Colonic mucosa (tissue), 4 donors: Measurements from ENCODE around the gene RYR1. TPM values are rescaled to one million over a fixed set of nuclear protein-coding genes. Genes with fewer than 3 reads are reported as not detected.

Source experiments
- DNase-seq: peaks from one replicate; pipeline ENCODE4 v3.0.0-alpha.2; 2020
- H3K27ac ChIP-seq: fragments of 200-600 bp; one replicate; pipeline ENCODE4 v1.8.0; 2021
- H3K27me3 ChIP-seq: fragments of 200-600 bp; one replicate; pipeline ENCODE4 v1.8.0; 2021
- H3K36me3 ChIP-seq: fragments of 200-600 bp; one replicate; pipeline ENCODE4 v1.8.0; 2021
- H3K4me1 ChIP-seq: fragments of 200-600 bp; one replicate; pipeline ENCODE4 v1.8.0; 2021; ENCODE audit warnings: mild to moderate bottlenecking
- H3K4me3 ChIP-seq: fragments of 200-600 bp; one replicate; pipeline ENCODE4 v1.8.0; 2021
- H3K9ac ChIP-seq, 2 donors: one replicate each; pipeline ENCODE4 v1.7.0; 2013; ENCODE audit warnings: control low read depth in 2 of 2, low read depth in 2 of 2, low read length in 2 of 2
- H3K9me3 ChIP-seq: fragments of 200-600 bp; one replicate; pipeline ENCODE4 v1.8.0; 2021
- CTCF ChIP-seq: fragments of 200-600 bp; IDR thresholded peaks from one replicate; pipeline ENCODE4 v1.8.0; 2022; ENCODE audit warnings: antibody characterized with exemption, mild to moderate bottlenecking
- intact Hi-C: fragments of 100-400 bp; cut with DNase I; formaldehyde crosslinking; loops from one replicate; pipeline ENCODE4 v1.14.1; 2022
- total RNA-seq, 2 donors: library from RNA; stranded (reverse); fragmentation: NEBNext Ultra II Directional in 1 of 2; extraction: Animal tissue kit (Norgen Biotek cat#: 25700) in 1 of 2; gene quantifications; one replicate each; pipeline ENCODE4 v1.2.1, GENCODE V29; 2021
- donor health status: healthy.
- donor health status: DM: no; HTN: no; CAD: no.
- donor health status: DM: no; HTN: no; CAD: no.

The RYR1 gene
- total RNA-seq, 2 donors from 2014 or later = 0.64 to 0.89 TPM

- no peaks in the 10 kb centered on the region for H3K9me3 ChIP-seq
- intact Hi-C loops = no loop called here
- no peaks in the 10 kb centered on the region for H3K4me1 ChIP-seq
- no peak overlapping the region for H3K9ac ChIP-seq
- H3K4me3 ChIP-seq = no peak overlapping the region
- no peaks in the 10 kb centered on the region for H3K27me3 ChIP-seq
- no peak overlapping the region for H3K27ac ChIP-seq
- DNase-seq = no peak
- no peaks in the 10 kb centered on the region for H3K36me3 ChIP-seq
- TF ChIP-seq CTCF = no peak
Observed at GRCh38 chr19:38483016-38483630, 49.6 kb downstream of the RYR1 start.

- Histone ChIP-seq H3K27ac (no peak overlapping the region), H3K27me3 (no peaks in the 10 kb centered on the region), H3K36me3 (no peaks in the 10 kb centered on the region), H3K9ac (no peak overlapping the region), H3K4me1 (no peaks in the 10 kb centered on the region), H3K4me3 (no peak overlapping the region), H3K9me3 (no peaks in the 10 kb centered on the region)
- DNase-seq = no peak
- intact Hi-C loops = no loop called here
- TF ChIP-seq CTCF = no peak
Observed at GRCh38 chr19:38484747-38485146, 51.3 kb downstream of the RYR1 start.

GRCh38 chr19:38485541-38486285 lies 52.2 kb downstream of the RYR1 start:
- Histone ChIP-seq H3K36me3 (no peaks in the 10 kb centered on the region), H3K9me3 (no peaks in the 10 kb centered on the region), H3K27ac (no peak overlapping the region), H3K27me3 (no peaks in the 10 kb centered on the region), H3K4me3 (no peak overlapping the region), H3K4me1 (no peaks in the 10 kb centered on the region), H3K9ac (no peak overlapping the region)
- no peak for TF ChIP-seq CTCF
- intact Hi-C loops = no loop called here
- DNase-seq = no peak

GRCh38 chr19:38486731-38487336 lies 53.3 kb downstream of the RYR1 start:
- intact Hi-C loops = no loop called here
- H3K36me3 ChIP-seq = no peaks in the 10 kb centered on the region
- H3K27me3 ChIP-seq = no peaks in the 10 kb centered on the region
- H3K9me3 ChIP-seq = no peaks in the 10 kb centered on the region
- no peak for DNase-seq
- H3K4me3 ChIP-seq = no peak overlapping the region
- no peak for TF ChIP-seq CTCF
- no peaks in the 10 kb centered on the region for H3K4me1 ChIP-seq
- no peak overlapping the region for H3K9ac ChIP-seq
- H3K27ac ChIP-seq = no peak overlapping the region

GRCh38 chr19:38488096-38488495 lies 54.6 kb downstream of the RYR1 start:
- Histone ChIP-seq H3K27me3 (no peaks in the 10 kb centered on the region), H3K36me3 (no peaks in the 10 kb centered on the region), H3K4me3 (no peak overlapping the region), H3K4me1 (no peaks in the 10 kb centered on the region), H3K9me3 (no peaks in the 10 kb centered on the region), H3K27ac (no peak overlapping the region), H3K9ac (no peak overlapping the region)
- no peak for DNase-seq
- intact Hi-C loops = no loop called here
- no peak for TF ChIP-seq CTCF
